LNCAP (cell line): Measurements from ENCODE around the gene ATP8A1.

Source experiments
- CTCF ChIP-seq: fragments of 450-650 bp; IDR thresholded peaks from 2 replicates; pipeline ENCODE4 v1.5.1; 2017; ENCODE audit warnings: mild to moderate bottlenecking

The ATP8A1 gene

GRCh38 chr4:42638321-42638720 lies 18.6 kb downstream of the ATP8A1 start:
- TF ChIP-seq CTCF, result no peak

- no peak for TF ChIP-seq CTCF
These were observed 19.0 kb downstream of the ATP8A1 start for GRCh38 chr4:42637867-42638266.

GRCh38 chr4:42637104-42637503 lies 19.8 kb downstream of the ATP8A1 start:
- TF ChIP-seq CTCF, result no peak

- TF ChIP-seq CTCF, result no peak
These were observed 20.3 kb downstream of the ATP8A1 start for GRCh38 chr4:42636645-42636949.

- TF ChIP-seq CTCF, result no peak
These were observed 23.1 kb downstream of the ATP8A1 start for GRCh38 chr4:42633605-42634388.

- no peak for TF ChIP-seq CTCF
These were observed 24.1 kb downstream of the ATP8A1 start for GRCh38 chr4:42632653-42633382.

GRCh38 chr4:42630908-42631307 lies 26.0 kb downstream of the ATP8A1 start:
- no peak for TF ChIP-seq CTCF
